Frontal cortex (tissue), 4 donors: Measurements from ENCODE around the gene LRRC30. TPM values are rescaled to one million over a fixed set of nuclear protein-coding genes. Genes with fewer than 3 reads are reported as not detected.
"Not testable (repeated sequence)": the region's sequence is repeated elsewhere in the genome, so short reads cannot be mapped to it uniquely, and the experiment has no call there.

Experiments used
- DNase-seq, 2 donors: peaks; one replicate each; pipeline ENCODE4 v3.0.0; 2012; ENCODE audit warnings: low spot score in 2 of 2
- FAIRE-seq: peaks from 2 replicates; lab custom pipeline; 2012; peaks lifted over from hg19 to GRCh38; lab: Jason Lieb, UNC
- total RNA-seq: library from RNA; depleted of rRNA; stranded (reverse); fragments of >200 nt; gene quantifications from one replicate; pipeline ENCODE4 v1.2.3, GENCODE V29; 2014
- donor health status: control.
- donor health status: control.
- donor health status: control.

Gene LRRC30
- not detected for total RNA-seq

DNA sequence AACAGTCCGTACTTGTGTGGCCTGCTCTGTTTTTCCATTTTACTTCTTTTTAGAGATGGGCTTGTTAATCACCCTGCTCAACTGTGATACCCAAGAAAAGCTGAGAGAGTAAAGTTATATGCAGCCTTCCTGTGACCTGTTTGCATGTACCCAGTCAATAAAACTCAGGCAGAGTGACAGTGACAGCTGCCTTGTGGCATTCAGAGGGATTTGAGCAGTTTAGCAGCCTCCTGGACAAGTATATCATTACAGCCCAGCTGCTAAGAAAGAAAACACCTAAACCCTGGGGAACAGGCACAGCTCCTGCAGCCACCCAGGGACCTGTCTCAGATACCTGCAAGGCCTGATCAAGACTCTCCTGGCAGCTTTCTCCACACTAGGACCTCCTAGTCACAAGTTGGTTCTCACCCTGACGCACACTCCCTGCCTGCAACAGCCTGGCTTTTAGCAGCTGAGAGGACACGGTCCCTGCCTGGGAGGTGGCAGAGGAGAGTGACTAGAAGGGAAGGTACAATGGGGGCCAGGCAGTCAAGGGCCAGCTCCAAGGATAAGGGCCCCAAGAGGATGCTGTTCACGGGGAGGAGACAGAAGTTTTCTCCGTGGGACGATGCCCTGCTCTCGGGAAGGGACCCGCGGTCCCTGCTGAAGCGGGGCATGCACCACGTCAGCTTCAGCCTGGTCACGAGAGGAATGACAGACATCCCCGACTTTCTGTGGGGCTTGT, at the start of gene LRRC30:
LRRC30 (plus strand) TSS at position 464 of the 724 bp plus-strand sequence; CDS start at position 514, 50 bp downstream.
- no peak for DNase-seq
- FAIRE-seq = no peak

DNA sequence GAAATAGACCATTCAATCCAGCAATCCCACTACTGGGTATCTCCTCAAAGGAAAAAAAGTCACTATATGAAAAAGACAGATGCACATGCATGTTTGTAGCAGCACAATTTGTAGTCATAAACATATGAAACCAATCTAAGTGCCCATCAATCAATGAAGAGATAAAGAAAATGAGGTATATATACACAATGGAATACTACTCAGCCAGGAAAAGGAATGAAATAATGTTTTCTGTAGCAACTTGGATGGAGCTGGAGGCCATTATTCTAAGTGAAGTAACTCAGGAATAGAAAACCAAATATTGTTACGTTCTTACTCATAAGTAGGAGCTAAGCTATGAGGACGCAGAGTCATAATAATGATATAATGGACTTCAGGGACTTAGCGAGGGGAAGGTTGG, 45.2 kb upstream of the LRRC30 start:
- FAIRE-seq (no peak), DNase-seq (no peak)

DNA sequence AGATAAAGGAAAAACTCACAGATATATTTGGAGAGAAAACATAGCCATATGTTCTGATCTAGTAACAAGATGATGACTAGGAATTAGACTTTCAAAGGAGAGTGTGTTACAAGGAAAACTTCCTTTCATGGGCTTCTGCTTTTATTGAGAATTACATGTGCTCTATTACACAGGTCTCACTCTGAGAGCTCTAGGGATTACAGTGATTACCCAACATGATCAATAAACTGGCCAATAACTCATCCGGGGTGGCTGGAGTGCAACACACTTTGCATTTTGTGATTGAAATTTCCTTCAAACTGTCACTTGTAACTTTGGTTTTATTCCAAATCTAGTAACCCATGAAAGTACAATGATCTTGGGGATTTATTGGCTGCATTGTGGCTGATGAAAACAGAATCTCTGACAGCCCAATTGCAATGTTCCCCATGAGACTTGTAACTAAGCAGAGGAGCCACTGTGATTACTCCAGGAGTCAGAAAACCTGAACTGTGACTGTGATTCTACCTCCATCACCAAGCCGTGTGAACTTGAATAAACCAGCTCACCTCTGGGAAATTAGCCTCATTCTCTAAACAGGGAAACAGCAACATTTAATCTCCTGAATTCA, 40.2 kb upstream of the LRRC30 start:
- DNase-seq (no peak), FAIRE-seq (no peak)

DNA sequence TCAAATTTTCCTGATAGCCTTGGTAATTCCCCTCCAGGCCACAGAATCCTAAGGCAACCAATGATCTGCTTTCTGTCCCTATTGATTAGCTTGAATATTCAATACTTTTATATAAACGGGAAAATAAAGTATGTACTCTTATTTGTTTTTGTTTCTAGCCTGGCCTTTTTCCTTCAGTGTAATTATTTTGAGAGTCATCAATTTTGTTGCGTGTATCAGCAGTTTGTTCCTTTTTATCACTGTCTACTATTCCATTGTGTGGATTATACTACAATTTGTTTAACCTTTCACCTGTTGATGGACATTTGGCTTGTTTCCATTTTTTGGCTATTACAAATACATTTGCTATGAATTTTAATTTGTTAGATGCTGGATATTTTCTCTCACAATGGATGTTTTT, 39.2 kb upstream of the LRRC30 start:
- DNase-seq (no peak), FAIRE-seq (no peak)

DNA sequence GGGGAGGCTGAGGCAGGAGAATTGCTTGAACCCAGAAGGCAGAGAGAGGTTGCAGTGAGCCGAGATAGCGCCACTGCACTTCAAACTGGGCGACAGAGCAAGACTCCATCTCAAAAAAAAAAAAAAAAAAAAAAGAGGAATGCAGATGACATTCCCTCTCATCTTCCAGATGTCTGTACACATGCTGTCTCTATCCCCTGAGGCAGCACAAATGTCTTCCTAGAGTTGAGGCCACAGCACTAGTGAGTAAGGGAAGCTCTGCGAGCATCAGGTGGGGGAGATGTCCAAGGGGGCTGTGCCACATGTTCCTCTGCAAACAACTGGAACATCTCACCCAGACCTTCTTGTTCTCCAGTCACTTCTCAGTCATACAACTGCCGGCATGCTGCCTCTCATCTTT, 35.6 kb upstream of the LRRC30 start:
- DNase-seq (no peak), FAIRE-seq (no peak)

DNA sequence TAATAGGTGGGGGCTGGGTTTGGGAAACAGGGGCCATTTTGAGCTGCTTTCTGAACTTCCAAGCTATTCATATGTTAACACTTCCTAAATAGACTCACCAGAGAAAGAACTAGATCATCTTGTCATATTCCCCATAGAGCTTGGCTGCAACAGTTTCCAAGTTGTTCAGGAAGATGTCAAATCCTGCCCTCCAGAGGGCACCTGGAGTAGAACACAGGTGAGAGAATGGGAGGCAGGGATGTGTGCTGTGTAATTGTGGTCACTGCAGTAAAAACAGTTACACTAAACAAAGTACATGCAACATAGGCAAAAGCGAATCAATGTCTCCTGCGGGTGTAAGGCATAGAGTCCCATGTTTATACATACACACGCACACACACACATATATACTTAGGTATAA, 34.5 kb upstream of the LRRC30 start:
- DNase-seq (no peak), FAIRE-seq (no peak)

DNA sequence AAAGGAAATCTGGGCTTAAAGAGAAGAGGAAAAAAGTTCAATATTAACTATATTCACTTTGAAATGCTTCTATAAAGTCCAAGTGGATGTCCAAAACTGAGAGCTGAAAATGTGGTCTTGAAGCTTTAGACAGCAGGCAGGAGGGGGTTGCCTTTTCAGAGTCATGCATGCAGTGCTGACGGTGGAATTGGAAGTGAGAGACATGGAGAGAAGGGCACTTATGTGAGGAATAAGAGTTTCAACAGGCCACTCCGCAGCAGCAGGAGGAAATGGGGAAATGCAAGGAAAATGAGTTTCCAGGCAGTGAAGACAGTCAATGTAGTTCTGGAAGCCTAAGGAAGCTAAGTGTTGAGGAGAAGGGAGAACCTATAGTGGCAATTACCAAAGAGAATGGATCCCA, 33.0 kb upstream of the LRRC30 start:
- DNase-seq = no peak
- no peak for FAIRE-seq

DNA sequence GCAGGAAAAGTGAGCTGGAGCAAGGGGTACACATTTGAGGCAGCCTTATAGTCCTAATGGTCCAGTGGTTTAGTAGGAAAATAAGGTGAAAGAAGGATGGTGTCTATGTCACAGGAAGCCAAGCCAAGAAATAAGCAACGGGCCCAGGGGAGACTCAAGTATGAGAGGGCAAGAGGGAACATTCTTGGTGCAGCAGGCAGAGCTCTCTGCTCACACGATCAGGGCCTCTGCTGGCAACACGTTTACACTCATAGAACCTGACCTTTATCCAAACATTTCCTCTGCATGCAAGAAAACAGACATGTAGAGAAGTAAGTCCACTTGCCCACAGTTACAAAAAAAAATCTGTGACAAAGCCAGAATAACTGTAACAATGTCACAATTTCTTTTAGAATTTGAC, 32.6 kb upstream of the LRRC30 start:
- DNase-seq = no peak
- no peak for FAIRE-seq

DNA sequence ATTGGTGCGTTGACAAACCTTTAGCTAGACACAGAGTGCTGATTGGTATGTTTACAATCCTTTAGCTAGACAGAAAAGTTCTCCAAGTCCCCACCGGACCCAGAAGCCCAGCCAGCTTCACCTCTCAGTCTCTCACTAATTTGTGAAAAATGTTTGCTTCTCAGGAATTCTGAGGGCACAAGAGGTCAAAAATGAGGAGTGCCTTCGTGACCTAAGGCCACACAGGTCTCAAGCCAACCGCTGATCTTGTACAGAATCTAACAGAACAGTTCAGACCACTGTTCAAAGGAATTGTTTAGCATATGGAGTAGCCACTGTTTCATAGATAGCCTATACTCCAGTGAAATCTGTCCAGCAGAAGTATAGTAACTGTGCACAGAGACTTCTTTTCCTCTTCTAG, 29.8 kb upstream of the LRRC30 start:
- no peak for FAIRE-seq
- no peak for DNase-seq

DNA sequence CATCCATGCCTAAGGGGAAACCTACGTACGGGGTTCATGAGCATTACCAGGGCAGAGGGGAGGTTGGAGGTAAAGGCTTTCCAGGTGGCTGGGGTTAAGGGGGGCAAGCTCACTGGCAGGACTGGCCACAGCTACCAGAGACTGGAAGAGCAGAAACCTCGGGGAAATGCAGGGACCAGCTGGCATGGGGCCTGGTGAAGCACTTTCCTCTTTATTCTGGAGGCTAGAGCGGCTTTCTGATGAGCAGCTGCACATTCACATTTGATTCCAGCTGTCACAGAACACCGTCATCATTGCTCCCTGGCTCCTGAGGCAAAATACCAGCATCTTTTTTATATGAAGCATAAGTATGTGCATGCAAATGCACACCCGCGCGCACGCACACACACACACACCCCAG, 28.7 kb upstream of the LRRC30 start:
- FAIRE-seq (no peak), DNase-seq (no peak)

DNA sequence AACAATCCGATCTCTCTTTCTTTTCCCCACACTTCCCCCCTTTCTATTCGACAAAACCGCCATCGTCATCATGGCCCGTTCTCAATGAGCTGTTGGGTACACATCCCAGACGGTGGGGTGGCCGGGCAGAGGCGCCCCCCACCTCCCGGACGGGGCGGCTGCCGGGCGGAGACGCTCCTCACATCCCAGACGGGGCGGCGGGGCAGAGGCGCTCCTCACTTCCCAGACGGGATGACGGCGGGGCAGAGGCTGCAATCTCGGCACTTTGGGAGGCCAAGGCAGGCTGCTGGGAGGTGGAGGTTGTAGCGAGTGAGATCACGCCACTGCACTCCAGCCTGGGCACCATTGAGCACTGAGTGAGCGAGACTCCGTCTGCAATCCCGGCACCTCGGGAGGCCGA, 27.3 kb upstream of the LRRC30 start:
- not testable (repeated sequence) for FAIRE-seq, DNase-seq

DNA sequence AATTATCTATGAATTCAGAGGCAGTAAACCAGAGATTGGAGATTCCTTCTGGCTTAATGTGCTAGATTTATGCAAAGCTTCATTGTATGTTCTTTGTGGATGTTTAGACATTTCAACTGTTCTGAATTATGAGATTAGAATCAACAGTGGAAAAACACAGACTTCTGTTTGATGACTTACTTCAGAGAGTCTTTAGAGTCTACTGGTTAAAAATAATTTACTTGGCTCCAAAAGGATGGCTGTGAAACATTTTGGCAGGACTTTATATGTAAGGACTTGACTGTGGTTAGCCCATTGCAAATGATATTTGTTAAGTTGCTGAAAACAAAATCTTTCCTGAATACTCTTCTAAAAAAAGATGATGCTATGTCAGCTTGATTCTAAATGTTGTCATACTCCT, 25.5 kb upstream of the LRRC30 start:
- FAIRE-seq (no peak), DNase-seq (no peak)

DNA sequence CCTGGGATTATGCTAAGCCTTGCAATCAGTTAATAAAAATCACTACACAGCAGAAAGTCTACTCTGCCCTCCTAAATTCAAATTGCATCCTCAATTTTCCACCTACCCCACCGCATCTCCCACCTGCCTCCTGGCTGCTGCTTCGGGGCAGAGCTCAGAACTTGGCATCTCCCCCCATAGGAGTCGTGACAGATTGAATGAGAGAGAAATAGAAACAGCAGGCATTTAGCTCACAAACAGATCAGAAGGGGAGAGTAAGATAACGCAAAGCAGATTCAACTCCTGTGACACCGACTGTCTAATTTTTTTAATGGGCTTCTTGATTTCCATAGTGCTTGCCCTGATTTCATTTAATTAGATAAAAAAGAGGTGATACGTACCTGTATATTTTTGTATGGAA, 24.7 kb upstream of the LRRC30 start:
- FAIRE-seq = no peak

DNA sequence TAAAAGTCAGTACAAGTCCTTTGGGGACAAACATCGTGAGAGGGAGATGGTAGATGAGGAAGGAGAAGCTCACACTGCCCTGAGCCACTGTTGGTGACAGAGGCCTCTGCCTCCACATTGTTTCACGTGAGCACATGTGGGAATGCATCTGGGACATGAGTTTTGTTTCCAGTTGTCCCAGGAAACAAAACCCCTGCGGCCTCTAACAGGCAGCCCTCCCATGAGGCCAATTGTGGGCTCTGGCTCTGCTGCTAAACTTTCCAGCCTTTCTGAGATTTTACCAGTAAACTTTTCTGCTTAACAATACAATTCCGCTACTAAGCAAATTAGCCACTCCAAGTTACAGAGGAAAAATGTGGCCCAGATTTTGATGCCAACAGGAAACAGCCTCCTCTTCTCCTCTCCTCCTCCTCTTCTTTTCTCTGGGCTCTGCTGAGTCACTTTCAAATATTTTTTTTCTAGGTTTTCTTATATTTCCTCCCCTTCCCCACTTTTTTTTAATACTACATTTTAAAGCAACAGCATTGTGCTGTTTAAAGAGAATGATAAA, 23.4 kb upstream of the LRRC30 start:
- FAIRE-seq (no peak), DNase-seq (no peak)

More for the DNA sequence above, 24.7 kb upstream of the LRRC30 start:
- DNase-seq = no peak

DNA sequence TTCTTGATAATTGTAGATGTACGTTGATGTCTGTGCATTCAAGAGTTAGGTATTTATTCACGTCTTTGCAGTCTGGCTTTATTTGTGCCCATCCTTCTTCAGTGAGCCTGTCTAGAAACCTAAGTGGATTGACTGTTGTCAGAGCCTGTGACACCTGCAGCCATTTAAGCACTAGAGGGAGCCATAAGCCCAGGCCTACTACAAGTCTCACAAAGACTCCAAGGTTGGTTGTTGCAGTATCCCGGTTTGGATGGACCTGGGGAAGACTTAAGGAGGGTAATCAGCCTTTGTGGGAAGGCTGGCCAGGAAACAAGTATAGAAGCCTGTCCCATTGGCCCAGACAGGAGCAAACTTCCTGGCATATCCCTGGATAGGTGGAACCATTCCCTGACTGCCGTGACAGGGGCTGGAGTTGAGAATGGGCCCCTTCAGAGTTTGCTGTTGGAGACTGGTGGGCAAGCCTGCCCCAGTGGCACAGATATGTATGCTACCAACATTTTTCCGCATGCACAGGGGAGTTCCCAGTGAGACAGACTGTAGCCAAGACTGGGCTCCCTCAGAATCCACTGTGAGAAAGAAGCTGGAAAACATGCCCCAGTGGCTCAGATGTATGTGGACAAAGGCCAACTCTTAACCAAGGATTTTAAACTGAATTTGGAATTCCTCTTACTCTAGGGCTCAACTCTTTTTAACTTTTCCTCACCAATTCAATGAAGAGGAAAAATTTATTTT, 9.3 kb upstream of the LRRC30 start:
- no peak for FAIRE-seq
- no peak for DNase-seq

DNA sequence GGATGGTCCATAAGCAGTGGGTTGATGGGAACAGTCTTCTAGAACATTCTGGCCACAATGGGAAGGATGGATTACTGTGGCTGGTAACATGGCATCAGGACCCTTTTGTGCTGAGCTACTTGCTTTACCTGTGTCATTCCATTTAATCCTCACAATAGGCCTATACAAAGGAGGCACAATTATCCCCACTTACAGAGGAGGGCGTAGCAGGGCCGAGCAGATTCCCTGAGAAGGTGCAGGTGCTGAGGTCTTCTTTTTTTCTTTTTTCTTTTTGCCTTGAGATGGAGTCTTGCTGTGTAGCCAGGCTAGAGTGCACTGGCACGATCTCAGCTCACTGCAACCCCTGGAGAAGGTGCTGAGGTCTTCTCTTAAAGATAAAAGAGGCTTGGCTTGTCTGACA, 6.7 kb upstream of the LRRC30 start:
- DNase-seq = no peak
- FAIRE-seq = no peak

DNA sequence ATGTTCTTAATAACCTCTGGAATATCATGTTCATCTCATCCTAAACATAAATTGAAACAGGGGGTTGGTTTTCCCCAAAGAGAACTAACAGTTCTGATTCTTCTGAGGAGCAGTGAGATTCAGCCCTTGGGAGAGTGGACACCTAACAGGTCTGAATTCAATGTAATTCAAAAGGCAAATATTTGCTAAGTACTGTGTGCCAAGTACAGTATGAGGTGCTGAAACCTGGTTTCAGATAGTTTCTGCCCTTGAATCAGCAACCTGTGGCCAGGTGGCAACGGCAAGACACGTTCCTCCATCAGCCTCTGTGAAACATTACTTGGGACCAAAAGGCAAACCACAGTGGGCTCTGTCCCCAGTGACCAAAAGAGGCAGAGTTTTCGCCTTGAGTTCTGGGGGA, 1.3 kb downstream of the LRRC30 start:
- DNase-seq (no peak), FAIRE-seq (no peak)

DNA sequence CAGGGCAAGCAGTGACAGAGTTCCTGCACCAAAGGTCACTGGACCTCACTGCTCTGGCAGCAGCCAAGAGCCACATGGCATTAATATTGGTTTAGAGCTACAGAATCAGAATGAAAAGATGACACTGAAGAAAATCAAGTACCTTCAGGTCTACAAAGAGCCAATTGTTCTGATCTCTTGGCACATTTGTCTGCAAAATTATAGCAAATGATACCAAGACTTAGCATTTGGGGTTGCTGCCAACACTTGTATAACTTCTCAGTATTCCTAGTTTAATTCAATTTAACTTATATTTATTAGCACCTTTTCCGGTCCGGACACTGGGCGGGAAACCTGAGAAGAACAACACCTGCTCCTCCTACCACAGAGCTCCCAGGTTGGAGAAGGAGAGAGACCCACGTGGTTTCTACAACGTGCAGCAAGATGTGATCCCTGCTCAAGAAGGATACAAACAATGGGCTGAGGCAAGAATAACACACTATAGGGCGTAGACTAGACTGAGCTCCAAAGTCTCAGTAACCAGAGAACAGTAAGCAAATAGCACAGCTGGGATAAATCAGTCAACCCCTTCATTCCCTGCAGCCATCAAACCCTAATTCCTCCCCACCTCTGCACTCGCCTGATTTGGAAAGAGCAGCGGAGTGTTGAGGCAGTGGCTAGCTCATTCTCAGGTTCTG, 2.4 kb downstream of the LRRC30 start:
- FAIRE-seq (no peak), DNase-seq (no peak)

DNA sequence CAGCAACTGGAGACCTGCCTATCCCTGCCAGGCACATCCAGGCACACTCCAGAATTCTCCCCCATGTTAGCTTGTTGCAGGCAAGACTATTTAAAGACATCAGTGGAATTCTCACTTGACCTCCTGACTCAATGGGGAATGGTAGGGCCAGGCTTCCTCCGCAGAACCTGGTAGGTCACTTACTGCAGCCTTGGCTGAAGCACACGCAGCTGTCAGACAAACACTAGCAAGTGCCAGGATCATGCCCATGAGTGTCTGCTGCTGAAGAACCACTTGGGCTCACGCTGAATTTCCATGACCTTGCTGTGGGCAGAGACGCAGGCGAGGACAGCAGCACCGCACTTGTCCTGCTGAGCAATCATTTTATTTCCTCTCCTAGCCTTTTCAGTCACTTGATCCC, 3.2 kb downstream of the LRRC30 start:
- FAIRE-seq (no peak), DNase-seq (no peak)

DNA sequence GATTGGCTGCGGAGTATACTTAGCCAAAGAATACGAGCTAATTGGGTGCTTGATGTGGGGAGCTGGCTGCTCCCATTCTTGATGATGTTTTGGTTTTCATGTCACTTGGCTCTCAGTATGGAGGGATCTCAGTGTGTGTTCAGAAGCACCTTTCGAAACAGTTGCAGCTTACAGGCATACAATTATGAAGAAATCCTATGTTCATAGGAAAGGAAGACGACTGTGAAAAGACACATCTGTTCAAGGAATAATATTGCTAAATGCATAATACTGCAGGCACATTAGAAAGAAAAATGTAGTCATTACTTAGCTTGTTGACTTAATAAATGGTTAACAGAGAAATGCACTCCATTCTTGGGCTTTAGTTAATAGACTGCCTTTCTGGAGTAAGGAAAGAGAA, 4.1 kb downstream of the LRRC30 start:
- DNase-seq (no peak), FAIRE-seq (no peak)
